CD4-positive, alpha-beta T cell (primary cell): ENCODE measurements around the gene ZBTB5. TPM values are rescaled to one million over a fixed set of nuclear protein-coding genes. Genes with fewer than 3 reads are reported as not detected.

Experiments used
- ATAC-seq: fragments of 200-7000 bp; cut with Tn5 transposase; one replicate; pipeline ENCODE4 v1.10.0; 2022; ENCODE audit warnings: mild to moderate bottlenecking; ENCODE audit not compliant: poor library complexity
- CTCF ChIA-PET: fragments of 350-600 bp; sonication (Branson Sonifier 250); formaldehyde crosslinking; loops from one replicate; lab custom pipeline; 2021; ENCODE audit warnings: antibody characterized with exemption, inconsistent platforms; lab: Charles Lee
- POLR2A ChIA-PET: fragments of 350-600 bp; sonication (Branson Sonifier 250); formaldehyde crosslinking; loops from one replicate; lab custom pipeline; 2021; ENCODE audit warnings: antibody characterized with exemption, inconsistent platforms; lab: Charles Lee
- DNase-seq, 14 experiments: peaks; one replicate each; pipeline ENCODE4 v3.0.0-alpha.2; 2013 to 2020; ENCODE audit warnings: mixed read lengths in 2 of 14
- H3K27ac ChIP-seq, 2 donors: one replicate each; pipeline versions ENCODE4 v1.5.1 to v1.7.0; 2013; ENCODE audit warnings: low read length in 2 of 2, low read depth in 1 of 2, mild to moderate bottlenecking in 1 of 2
- H3K27me3 ChIP-seq, 2 experiments: 1 replicate in 1 of 2; 2 replicates in 1 of 2; pipeline versions ENCODE4 v1.6.1 to v1.7.0; 2013; ENCODE audit warnings: low read length in 2 of 2, control low read depth in 1 of 2, mild to moderate bottlenecking in 1 of 2, moderate library complexity in 1 of 2; ENCODE audit not compliant: insufficient read depth in 2 of 2, control insufficient read depth in 1 of 2
- H3K36me3 ChIP-seq: one replicate; pipeline ENCODE4 v1.6.1; 2013; ENCODE audit warnings: low read length, control low read depth; ENCODE audit not compliant: insufficient read depth
- H3K4me1 ChIP-seq: one replicate; pipeline ENCODE4 v1.6.1; 2013; ENCODE audit warnings: low read length, control low read depth; ENCODE audit not compliant: insufficient read depth
- H3K4me3 ChIP-seq: one replicate; pipeline ENCODE4 v1.5.1; 2013; ENCODE audit warnings: mild to moderate bottlenecking, low read length, moderate library complexity
- H3K9me3 ChIP-seq, 2 experiments: 1 replicate in 1 of 2; 2 replicates in 1 of 2; pipeline versions ENCODE4 v1.6.1 to v1.7.0; 2013; ENCODE audit warnings: low read length in 2 of 2, mild to moderate bottlenecking in 2 of 2, control low read depth in 1 of 2, moderate library complexity in 1 of 2; ENCODE audit not compliant: control insufficient read depth in 1 of 2, insufficient read depth in 1 of 2
- H3K27ac Mint-ChIP-seq: one replicate; pipeline ENCODE4 v1.8.0; 2020; ENCODE audit warnings: mixed read lengths
- H3K27me3 Mint-ChIP-seq: one replicate; pipeline ENCODE4 v1.8.0; 2021; ENCODE audit warnings: mixed read lengths
- H3K36me3 Mint-ChIP-seq: one replicate; pipeline ENCODE4 v1.8.0; 2021; ENCODE audit warnings: low read depth, mixed read lengths
- H3K4me1 Mint-ChIP-seq: one replicate; pipeline ENCODE4 v1.8.0; 2021; ENCODE audit warnings: low read depth, mixed read lengths
- H3K4me3 Mint-ChIP-seq: one replicate; pipeline ENCODE4 v1.8.0; 2020; ENCODE audit warnings: mild to moderate bottlenecking, mixed read lengths
- H3K9me3 Mint-ChIP-seq: one replicate; pipeline ENCODE4 v1.8.0; 2020; ENCODE audit warnings: mixed read lengths
- CTCF ChIP-seq: fragments of 200-600 bp; IDR thresholded peaks from one replicate; pipeline ENCODE4 v1.8.0; 2022; ENCODE audit warnings: antibody characterized with exemption, mild to moderate bottlenecking
- intact Hi-C, 2 experiments: fragments of 100-400 bp; cut with DNase I in 1 of 2; cut with micrococcal nuclease in 1 of 2; formaldehyde crosslinking; loops; one replicate each; pipeline versions ENCODE4 v1.15.1 to v1.9.0; 2023 to 2025; cut with DNase I, micrococcal nuclease
- total RNA-seq, 174 experiments: library from RNA in 2 of 174; stranded (reverse) in 2 of 174; gene quantifications; one replicate each; pipeline ENCODE4 v1.2.3 and lab custom pipeline; 2021 to 2026

ZBTB5 gene
- total RNA-seq, 2 experiments from 2014 or later: 21.3 to 22.0 TPM

GRCh38 chr9:37432020-37432419, 33.2 kb downstream of the ZBTB5 start:
- no peaks in the 10 kb centered on the region for H3K4me1 ChIP-seq
- H3K9me3 ChIP-seq: no peaks in the 10 kb centered on the region
- CTCF ChIA-PET: no interaction called here
- Mint-ChIP-seq H3K36me3 (peaks cover 72% of the 10 kb centered on the region), H3K4me1 (no peaks in the 10 kb centered on the region), H3K9me3 (no peaks in the 10 kb centered on the region), H3K27me3 (no peaks in the 10 kb centered on the region), H3K4me3 (no peak overlapping the region), H3K27ac (no peak overlapping the region)
- no peak for TF ChIP-seq CTCF
- POLR2A ChIA-PET: no interaction called here
- intact Hi-C loops: no loop called here
- H3K27ac ChIP-seq: no peak overlapping the region
- H3K27me3 ChIP-seq: no peaks in the 10 kb centered on the region
- ATAC-seq (no peak), DNase-seq (no peak)
- peaks cover 56% of the 10 kb centered on the region for H3K36me3 ChIP-seq
- no peak overlapping the region for H3K4me3 ChIP-seq

GRCh38 chr9:37430841-37431597, 34.2 kb downstream of the ZBTB5 start:
- Mint-ChIP-seq H3K27me3 (no peaks in the 10 kb centered on the region), H3K27ac (no peak overlapping the region), H3K9me3 (no peaks in the 10 kb centered on the region), H3K36me3 (peaks cover 70% of the 10 kb centered on the region), H3K4me3 (no peak overlapping the region), H3K4me1 (peaks cover 1% of the 10 kb centered on the region)
- no peak for TF ChIP-seq CTCF
- ATAC-seq: no peak
- H3K36me3 ChIP-seq: peaks cover 55% of the 10 kb centered on the region
- no peak for DNase-seq
- CTCF ChIA-PET: no interaction called here
- POLR2A ChIA-PET: no interaction called here
- no peak overlapping the region for H3K27ac ChIP-seq
- H3K4me3 ChIP-seq: no peak overlapping the region
- H3K9me3 ChIP-seq: no peaks in the 10 kb centered on the region
- H3K27me3 ChIP-seq: no peaks in the 10 kb centered on the region
- intact Hi-C loops: no loop called here
- H3K4me1 ChIP-seq: no peaks in the 10 kb centered on the region

GRCh38 chr9:37429441-37430285, 35.6 kb downstream of the ZBTB5 start:
- DNase-seq: no peak
- H3K27ac Mint-ChIP-seq: no peak overlapping the region
- H3K4me1 Mint-ChIP-seq: peaks cover 5% of the 10 kb centered on the region
- ATAC-seq: no peak
- Histone ChIP-seq H3K27me3 (no peaks in the 10 kb centered on the region), H3K36me3 (peaks cover 57% of the 10 kb centered on the region), H3K9me3 (no peaks in the 10 kb centered on the region), H3K4me1 (peaks cover 7% of the 10 kb centered on the region), H3K27ac (no peak overlapping the region), H3K4me3 (no peak overlapping the region)
- CTCF ChIA-PET: no interaction called here
- no peaks in the 10 kb centered on the region for H3K27me3 Mint-ChIP-seq
- intact Hi-C loops: loop anchor here in 1 of 2 experiments (1.0 kb wide), 1 partner anchor 26 kb away; no protein-coding TSS in a partner anchor
- POLR2A ChIA-PET: no interaction called here
- H3K36me3 Mint-ChIP-seq: peaks cover 60% of the 10 kb centered on the region
- TF ChIP-seq CTCF: no peak
- H3K9me3 Mint-ChIP-seq: no peaks in the 10 kb centered on the region
- no peak overlapping the region for H3K4me3 Mint-ChIP-seq
